Sigmoid colon (tissue), 4 donors: ENCODE data around the gene CFAP58.

Experiments used
- POLR2A ChIP-seq, 2 donors: fragments of 450-650 bp; IDR thresholded peaks; one replicate each; pipeline ENCODE4 v1.6.1; 2016; ENCODE audit warnings: antibody characterized with exemption in 2 of 2, mild to moderate bottlenecking in 2 of 2, moderate library complexity in 2 of 2
- POLR2AphosphoS5 ChIP-seq, 4 donors: sonication (generic); formaldehyde crosslinking; IDR thresholded peaks; one replicate each; pipeline ENCODE4 v1.6.1; 2017; ENCODE audit warnings: antibody characterized with exemption in 4 of 4
- TF ChIP-seq, protein P1 (sequence below), 4 experiments: fragments of 450-650 bp in 3 of 4; fragments of 200-600 bp in 1 of 4; IDR thresholded peaks; one replicate each; pipeline ENCODE4 v1.5.1; 2016 to 2019; ENCODE audit warnings: antibody characterized with exemption in 4 of 4, mild to moderate bottlenecking in 3 of 4, moderate library complexity in 2 of 4

GRCh38 chr10:104359811-104360210 is 6.2 kb downstream of the CFAP58 start:
- TF ChIP-seq, protein P1, sequence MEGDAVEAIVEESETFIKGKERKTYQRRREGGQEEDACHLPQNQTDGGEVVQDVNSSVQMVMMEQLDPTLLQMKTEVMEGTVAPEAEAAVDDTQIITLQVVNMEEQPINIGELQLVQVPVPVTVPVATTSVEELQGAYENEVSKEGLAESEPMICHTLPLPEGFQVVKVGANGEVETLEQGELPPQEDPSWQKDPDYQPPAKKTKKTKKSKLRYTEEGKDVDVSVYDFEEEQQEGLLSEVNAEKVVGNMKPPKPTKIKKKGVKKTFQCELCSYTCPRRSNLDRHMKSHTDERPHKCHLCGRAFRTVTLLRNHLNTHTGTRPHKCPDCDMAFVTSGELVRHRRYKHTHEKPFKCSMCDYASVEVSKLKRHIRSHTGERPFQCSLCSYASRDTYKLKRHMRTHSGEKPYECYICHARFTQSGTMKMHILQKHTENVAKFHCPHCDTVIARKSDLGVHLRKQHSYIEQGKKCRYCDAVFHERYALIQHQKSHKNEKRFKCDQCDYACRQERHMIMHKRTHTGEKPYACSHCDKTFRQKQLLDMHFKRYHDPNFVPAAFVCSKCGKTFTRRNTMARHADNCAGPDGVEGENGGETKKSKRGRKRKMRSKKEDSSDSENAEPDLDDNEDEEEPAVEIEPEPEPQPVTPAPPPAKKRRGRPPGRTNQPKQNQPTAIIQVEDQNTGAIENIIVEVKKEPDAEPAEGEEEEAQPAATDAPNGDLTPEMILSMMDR (IDR thresholded peaks at IDR 0.05), result no peak
- no peak for TF ChIP-seq POLR2A (IDR thresholded peaks at IDR 0.05)
- TF ChIP-seq POLR2AphosphoS5 (IDR thresholded peaks at IDR 0.05), result no peak
